Choroid plexus epithelial cell (primary cell): ENCODE measurements around the gene CCDC74A.
"Not testable (repeated sequence)": the region's sequence is repeated elsewhere in the genome, so short reads cannot be mapped to it uniquely, and the experiment has no call there.

ENCODE experiments used
- DNase-seq: peaks from one replicate; pipeline ENCODE4 v3.0.0-alpha.2; 2010; ENCODE audit warnings: low read depth
- H3K4me3 ChIP-seq: 2 replicates; pipeline ENCODE4 v1.5.1; 2011; ENCODE audit warnings: low read depth, mild to moderate bottlenecking, control low read depth, low read length, moderate library complexity
- TF ChIP-seq, protein P1 (sequence below): conservative IDR thresholded peaks from 2 replicates; pipeline ENCODE4 v1.5.1; 2011; ENCODE audit warnings: low read depth, mild to moderate bottlenecking, control low read depth, inconsistent platforms, low read length, moderate library complexity

Gene CCDC74A

DNA sequence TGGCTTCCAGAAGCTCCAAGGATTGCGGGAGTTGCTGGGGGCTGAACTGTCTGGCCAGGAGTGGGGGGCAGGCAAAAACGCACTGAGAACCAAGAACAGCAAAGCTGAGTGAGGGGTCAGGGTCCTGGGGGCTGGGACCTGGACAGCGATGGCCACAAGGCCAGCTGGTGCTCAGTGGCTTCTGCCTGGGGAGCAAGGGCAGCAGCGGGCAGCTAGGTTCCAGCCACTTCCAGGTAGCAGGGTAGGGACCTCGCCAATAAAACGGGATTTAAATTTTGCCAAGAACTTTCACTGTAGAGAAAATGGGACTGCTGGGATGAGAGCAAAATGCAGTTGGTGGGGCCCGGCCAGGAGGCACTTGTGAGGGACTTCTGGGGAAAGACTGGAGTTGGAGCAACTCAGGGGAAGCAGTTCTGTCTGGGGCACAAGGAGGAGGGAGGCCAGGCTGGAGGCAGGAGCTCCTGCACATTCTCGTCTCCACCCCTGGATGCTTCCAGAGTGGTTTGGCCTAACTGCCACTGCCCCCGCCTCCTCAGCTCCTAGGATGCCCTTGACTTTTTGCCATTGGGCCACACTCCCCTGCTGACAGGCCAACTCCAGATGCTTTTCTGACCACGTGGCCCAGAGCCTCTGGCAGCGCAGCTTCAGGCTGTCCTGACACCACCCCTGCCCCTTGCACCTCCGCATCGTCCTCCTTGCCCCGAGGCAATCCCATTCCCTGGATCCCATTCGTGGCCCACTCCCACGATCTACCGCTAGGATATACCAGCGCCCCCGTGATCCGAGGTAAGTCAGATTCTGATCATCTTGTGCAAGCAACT, 5.5 kb upstream of the CCDC74A start:
- H3K4me3 ChIP-seq = no peak overlapping the region
- DNase-seq = no peak
- TF ChIP-seq, protein P1, sequence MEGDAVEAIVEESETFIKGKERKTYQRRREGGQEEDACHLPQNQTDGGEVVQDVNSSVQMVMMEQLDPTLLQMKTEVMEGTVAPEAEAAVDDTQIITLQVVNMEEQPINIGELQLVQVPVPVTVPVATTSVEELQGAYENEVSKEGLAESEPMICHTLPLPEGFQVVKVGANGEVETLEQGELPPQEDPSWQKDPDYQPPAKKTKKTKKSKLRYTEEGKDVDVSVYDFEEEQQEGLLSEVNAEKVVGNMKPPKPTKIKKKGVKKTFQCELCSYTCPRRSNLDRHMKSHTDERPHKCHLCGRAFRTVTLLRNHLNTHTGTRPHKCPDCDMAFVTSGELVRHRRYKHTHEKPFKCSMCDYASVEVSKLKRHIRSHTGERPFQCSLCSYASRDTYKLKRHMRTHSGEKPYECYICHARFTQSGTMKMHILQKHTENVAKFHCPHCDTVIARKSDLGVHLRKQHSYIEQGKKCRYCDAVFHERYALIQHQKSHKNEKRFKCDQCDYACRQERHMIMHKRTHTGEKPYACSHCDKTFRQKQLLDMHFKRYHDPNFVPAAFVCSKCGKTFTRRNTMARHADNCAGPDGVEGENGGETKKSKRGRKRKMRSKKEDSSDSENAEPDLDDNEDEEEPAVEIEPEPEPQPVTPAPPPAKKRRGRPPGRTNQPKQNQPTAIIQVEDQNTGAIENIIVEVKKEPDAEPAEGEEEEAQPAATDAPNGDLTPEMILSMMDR = no peak

DNA sequence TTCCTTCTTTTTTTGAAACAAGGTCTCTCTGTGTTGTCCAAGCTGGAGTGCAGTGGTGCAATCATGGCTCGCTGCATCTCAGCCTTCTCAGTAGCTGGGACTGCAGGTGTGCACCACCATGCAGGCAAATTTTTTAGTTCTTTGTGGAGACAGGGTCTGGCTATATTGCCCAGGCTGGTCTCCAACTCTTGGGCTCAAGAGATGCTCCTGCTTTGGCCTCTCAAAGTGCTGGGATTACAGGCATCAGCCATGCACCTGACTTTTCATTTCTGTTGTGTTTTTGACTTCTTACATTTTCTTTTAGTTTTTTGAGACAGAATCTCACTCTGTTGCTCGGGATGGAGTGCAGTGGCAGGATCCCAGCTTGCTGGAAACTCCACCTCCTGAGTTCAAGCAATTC, 2.4 kb upstream of the CCDC74A start:
- not testable (repeated sequence) for DNase-seq, H3K4me3 ChIP-seq

DNA sequence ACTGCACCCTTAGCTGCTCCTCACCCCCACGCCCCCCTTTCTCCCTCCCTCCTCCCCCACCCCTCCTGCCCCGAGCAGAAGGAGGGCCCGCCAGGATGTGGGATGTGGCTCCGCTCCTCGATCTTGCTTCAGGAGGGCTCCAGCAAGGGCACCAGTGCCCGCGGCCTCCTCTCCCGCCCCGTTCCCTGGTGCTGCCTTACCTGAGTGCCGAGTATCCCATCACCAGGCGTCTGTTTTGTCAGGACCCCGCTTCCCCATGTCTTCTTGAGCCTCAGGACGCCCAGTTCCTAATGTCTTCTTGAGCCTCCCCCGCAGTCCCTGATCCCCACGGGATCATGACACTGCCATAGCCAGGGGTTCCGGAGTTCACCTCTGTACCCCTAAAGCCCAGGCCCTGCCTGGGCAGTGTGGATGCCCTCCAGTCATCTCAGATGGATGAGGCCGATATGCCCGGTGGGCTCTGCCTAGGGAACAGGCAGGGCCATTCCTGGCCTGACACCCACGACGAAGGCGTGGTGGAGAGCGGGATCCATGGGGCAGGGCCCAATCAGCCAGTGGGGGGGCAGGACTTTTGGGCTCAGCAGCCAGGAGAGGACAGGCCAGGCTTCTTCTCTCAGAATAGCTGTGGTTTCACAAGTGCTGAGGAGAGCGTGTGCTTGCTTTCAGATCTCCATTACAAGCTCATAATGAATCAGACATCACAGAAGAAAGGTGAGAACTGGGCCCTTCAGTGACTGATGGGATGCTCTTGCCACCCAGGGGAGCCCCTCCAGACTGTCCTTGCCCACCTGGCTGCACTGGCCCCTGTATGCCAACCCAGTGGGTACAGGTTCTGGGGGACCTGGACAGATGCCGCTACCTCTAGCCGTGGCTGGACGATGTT, 1.5 kb downstream of the CCDC74A start:
- peak; percentile 32 for DNase-seq
- H3K4me3 ChIP-seq = not testable (repeated sequence)

DNA sequence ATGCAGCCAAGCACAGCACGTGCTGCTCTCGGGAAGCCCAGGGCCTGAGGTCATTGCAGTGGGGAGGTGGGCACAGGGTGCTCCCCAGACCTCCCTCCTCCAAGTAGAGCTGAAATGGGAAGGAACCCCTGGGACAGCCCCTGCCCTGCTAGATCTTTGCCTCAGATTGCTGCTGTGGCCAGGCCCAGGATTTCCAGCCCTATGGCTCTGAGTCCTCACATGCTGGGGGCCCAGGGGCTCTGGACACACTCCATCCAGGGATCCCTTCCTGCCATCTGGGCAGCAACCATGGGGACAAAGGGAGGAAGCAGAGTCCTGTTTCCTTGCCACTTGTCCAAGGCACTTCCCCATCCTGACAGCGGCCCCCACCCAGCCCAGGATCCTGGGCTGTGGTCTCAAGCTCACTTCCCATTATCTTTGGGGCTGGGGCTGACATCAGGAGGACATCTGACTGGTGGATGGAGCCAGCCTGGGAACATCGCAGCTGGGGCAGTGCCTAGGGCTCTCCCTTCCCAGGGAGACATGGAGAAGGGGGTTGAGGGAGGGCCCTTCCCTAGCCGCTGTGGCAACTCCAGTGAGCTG, 2.3 kb downstream of the CCDC74A start:
- H3K4me3 ChIP-seq, DNase-seq: not testable (repeated sequence)

DNA sequence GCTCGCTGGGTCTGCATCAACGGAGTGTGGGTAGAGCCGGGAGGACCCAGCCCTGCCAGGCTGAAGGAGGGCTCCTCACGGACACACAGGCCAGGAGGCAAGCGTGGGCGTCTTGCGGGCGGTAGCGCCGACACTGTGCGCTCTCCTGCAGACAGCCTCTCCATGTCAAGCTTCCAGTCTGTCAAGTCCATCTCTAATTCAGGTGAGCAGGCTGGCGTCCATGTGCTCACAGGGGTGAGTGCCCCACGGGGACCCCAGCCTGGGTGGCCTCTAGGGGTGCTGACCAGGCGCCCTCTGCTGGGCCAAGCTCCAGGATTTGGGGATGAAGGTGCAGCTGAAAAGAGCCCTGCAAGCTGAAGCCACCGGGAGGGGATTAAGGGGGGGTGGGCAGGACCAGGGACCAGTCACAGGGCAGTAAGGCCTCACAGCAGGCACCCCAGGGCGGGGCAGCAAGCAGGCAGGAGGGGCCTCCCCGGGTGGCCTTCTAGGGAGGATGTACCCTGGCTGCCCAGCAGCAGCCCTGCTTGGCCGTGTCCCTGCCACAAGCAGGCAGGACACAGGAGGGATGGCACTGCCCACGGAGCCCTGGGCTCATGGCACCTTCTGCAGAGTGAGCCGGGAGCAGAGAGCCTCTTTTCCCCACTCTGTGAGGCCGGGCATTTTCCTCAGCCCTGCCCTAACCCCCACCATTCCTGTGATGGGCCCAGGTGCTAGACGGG, 3.1 kb downstream of the CCDC74A start:
- not testable (repeated sequence) for DNase-seq, H3K4me3 ChIP-seq

DNA sequence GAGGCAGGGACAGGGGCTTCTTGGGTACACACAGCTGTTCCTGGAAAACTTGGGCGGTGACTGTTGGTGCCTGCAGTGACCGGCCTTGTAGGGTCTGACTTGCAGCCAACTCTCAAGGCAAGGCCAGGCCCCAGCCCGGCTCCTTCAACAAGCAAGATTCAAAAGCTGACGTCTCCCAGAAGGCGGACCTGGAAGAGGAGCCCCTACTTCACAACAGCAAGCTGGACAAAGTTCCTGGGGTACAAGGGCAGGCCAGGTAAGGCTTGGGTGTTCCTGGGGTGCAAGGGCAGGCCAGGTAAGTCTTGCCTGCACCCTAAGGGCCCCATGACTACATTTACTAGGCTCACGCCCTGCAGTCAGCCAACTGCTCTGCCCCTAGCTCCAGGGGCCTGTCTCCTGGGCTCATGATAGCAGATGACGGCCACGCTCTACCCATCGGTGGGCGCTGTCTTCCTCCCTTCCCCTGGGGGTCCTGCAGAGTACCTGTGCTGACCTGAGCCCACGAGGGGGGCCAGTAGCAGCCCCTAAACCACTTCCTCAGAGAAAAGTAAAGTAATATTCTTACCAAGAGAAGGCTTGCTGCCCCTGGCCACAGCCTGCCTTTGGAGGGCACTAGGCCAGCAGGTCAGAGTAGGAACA, 4.0 kb downstream of the CCDC74A start:
- not testable (repeated sequence) for DNase-seq, H3K4me3 ChIP-seq

DNA sequence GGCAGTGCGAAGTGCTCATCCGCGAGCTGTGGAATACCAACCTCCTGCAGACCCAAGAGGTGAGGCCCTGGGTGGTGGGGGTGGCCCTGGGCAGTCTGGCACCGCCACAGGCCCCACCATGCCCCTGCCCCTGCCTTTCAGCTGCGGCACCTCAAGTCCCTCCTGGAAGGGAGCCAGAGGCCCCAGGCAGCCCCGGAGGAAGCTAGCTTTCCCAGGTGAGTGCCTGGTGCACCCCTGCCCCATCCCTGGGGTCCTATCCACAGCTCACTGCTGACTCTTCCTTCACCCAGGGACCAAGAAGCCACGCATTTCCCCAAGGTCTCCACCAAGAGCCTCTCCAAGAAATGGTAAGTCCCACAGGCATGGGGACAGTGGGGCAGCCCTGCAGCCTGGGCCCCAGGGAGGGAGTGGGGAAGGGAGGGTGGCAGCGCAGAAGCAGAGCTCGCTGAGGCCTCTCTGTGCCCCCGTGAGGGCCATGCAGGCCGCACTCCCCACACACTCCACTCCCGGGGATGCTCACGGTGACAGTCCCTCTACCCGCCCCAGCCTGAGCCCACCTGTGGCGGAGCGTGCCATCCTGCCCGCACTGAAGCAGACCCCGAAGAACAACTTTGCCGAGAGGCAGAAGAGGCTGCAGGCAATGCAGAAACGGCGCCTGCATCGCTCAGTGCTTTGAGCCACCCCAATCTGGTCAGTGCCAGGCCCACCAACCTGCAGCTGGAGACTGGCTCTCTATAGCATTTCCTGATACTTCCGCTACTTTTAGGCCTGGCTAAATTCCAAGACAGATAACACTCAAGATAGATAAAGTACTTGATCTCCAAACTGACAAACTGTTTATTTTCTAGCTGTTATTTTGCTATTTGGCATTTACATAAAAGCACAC, 5.3 kb downstream of the CCDC74A start:
- DNase-seq = not testable (repeated sequence)

DNA sequence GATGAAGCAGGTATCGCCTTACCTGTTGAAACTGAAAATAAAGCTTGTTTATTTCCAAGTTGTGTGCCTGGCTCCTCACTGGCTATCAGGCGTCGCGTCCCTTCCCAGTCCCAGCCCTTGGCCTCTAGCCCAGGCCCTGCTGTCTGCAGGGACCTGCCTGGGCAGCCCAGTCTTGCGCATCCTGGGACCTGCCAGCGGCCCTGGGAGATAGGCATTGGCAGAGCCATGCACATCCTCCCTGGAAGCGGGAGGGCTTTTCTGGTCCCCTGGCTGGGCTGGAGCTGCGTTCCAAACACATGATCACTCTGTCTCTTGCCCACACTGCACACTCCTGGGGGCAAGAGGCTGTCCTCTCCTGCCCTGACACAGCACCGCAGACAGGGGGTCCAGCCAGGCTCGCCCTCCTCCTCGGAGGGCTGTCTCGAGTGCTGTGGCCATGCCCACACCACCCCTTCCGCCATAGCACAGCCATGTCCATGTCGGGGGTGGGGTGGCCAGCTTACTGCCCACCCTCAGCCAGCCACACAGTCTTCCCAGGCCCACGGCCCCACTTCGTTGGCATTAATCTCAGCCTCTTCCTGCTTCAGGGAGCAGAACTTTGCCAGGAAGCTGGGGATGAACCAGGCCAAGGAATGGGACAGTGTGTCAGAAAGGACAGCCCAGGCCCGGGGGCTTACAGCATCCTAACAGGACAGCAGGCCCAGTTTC, 6.1 kb downstream of the CCDC74A start:
- not testable (repeated sequence) for DNase-seq, H3K4me3 ChIP-seq

More for the DNA sequence above, 5.3 kb downstream of the CCDC74A start:
- H3K4me3 ChIP-seq = not testable (repeated sequence)

DNA sequence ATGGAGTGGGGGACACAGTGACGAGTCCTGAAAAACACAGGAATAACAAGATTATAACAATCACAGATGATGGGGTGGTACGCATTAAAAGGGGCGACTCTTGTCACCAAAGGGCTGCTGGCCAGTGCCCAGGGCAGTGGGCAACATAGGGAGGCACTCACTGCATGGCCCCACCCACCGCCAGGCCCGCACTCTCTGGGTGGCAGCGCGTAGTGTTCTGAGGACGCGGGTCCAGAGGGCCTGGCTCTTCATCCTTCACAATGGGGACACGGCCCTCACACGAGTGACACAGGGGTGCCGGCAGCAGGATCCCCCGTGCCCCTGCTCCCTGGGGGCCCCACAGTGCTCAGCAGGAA, 6.6 kb downstream of the CCDC74A start:
- not testable (repeated sequence) for H3K4me3 ChIP-seq, DNase-seq

DNA sequence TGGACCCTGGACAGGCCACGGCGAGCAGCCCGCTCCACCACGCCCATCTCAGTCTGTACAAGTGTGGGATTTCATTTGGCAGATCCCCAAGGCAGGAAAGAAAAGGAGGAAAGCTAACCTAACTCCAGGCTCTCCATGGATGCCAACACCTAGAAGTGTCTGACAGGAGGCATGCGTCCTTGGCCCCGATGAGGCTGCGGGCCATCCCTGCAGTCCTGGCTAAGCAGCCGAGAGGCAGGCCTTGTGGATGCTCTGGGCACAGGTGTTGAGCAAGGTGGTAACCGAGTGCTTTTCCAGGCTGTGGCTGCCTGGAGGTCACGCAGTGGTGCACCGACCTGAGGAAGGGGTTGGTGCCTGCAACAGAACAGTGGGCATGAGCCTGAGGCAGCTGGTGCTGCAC, 7.3 kb downstream of the CCDC74A start:
- DNase-seq, H3K4me3 ChIP-seq: not testable (repeated sequence)

DNA sequence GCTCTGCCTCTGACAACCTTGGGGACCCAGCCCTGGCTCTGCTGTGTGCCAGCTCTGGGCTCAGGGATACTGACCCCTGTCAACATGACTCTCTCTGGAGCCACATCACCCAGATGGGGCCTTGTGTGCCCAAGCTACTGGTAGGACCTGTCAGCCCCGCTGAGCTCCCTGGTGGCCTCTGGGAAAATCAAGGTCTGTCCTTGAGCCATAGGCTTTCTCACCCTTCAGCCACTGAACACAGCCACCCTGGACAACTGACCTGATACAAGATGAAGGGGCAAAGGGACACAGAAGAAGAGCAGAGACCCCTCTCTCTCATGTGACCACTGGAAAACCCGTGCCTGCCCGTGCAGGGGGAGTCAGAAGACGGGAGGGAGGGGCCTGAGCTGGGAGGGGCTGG, 7.8 kb downstream of the CCDC74A start:
- no peak for DNase-seq
- no peak overlapping the region for H3K4me3 ChIP-seq
- TF ChIP-seq, protein P1 = no peak

DNA sequence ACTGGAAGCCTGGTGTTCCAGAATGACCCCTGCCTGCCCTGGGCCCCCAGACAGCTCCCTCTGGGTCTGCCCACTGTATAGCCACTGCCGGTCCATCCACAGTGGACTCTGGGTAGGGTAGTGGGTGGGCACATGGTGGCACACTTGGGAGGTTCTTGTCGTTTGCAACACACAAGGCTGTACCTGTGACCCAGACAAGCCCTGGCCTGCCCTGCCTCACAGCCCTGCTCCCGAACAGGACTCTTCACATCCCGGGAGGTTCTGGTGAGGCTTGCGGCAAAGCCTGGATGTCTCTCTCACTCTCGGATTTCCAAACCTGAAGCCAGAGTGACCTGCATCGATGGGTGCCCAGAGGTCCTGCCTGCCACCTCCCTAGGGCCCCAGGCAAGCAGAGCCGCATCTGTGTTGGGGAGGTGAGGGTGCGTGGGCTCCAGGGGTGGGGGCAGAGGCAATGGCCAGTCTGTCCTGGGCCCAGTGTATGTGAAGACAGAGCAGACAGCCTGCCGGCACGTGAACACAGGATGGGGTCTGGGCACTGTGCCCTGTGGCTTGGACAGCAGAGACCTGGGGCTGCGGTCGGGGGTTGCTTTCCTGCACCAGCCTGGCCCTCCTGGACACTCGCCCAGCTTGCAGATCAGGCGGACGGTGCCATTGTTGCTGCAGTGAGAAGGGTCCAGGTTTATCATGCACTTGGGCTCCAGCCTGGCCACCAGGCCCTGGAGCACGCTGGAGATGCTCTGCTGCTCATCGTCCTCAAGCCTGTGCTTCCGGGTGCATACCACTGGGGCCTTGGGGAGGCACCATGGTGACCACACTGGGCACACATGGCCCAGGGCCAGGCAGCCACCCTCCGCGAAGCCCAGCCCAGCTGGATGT, 8.5 kb downstream of the CCDC74A start:
- not testable (repeated sequence) for H3K4me3 ChIP-seq, DNase-seq

DNA sequence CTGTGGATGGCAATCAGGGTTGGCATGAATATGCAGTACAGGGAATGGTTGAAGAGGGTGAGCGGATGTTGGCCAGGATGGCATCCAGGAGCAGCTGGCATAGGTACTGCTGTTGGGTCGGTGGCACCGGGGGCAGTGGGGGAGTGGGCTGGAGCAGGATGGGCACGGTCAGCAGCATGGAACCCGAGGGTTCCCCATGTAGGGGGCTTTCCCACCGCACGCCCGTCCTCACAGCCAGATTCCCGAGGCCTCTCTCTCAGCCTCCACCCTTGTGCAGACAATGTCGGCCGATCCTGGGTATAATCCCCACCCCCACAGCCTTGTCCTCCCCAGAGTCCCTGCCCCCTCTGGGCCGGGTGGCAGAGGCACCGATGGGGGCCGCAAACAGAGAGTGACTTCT, 9.2 kb downstream of the CCDC74A start:
- not testable (repeated sequence) for DNase-seq, H3K4me3 ChIP-seq
